Right lobe of liver (tissue), 4 donors: Measurements from ENCODE around the gene TMEM151B.

Experiments used
- POLR2A ChIP-seq: fragments of 450-650 bp; IDR thresholded peaks from one replicate; pipeline ENCODE4 v1.6.1; 2017; ENCODE audit warnings: antibody characterized with exemption, mild to moderate bottlenecking
- TF ChIP-seq, protein P1 (sequence below), 4 donors: fragments of 200-600 bp in 3 of 4; fragments of 450-650 bp in 1 of 4; IDR thresholded peaks; one replicate each; pipeline versions ENCODE4 v1.5.1 to v1.8.0; 2016 to 2022; ENCODE audit warnings: antibody characterized with exemption in 4 of 4, mild to moderate bottlenecking in 2 of 4
- donor health status: DM: no; HTN: no; CAD: no.
- donor health status: DM: no; HTN: no; CAD: no.
- donor health status: DM: no; HTN: yes; CAD: no.

- TF ChIP-seq, protein P1, sequence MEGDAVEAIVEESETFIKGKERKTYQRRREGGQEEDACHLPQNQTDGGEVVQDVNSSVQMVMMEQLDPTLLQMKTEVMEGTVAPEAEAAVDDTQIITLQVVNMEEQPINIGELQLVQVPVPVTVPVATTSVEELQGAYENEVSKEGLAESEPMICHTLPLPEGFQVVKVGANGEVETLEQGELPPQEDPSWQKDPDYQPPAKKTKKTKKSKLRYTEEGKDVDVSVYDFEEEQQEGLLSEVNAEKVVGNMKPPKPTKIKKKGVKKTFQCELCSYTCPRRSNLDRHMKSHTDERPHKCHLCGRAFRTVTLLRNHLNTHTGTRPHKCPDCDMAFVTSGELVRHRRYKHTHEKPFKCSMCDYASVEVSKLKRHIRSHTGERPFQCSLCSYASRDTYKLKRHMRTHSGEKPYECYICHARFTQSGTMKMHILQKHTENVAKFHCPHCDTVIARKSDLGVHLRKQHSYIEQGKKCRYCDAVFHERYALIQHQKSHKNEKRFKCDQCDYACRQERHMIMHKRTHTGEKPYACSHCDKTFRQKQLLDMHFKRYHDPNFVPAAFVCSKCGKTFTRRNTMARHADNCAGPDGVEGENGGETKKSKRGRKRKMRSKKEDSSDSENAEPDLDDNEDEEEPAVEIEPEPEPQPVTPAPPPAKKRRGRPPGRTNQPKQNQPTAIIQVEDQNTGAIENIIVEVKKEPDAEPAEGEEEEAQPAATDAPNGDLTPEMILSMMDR (IDR thresholded peaks at IDR 0.05) = no peak
- no peak for TF ChIP-seq POLR2A
Observed at GRCh38 chr6:44327760-44328159, 57.5 kb downstream of the TMEM151B start.
